NCI-H146 treated with DMSO at 0.1 percent for 48 hours (cell line): ENCODE measurements around the gene ASRGL1.

Experiments
- DNase-seq: peaks from one replicate; lab custom pipeline; 2025; ENCODE audit not compliant: unreplicated experiment; lab: John Stamatoyannopoulos, UW

Gene ASRGL1

GRCh38 chr11:62392506-62392905 lies 55.3 kb downstream of the ASRGL1 start:
- no peak for DNase-seq

DNA sequence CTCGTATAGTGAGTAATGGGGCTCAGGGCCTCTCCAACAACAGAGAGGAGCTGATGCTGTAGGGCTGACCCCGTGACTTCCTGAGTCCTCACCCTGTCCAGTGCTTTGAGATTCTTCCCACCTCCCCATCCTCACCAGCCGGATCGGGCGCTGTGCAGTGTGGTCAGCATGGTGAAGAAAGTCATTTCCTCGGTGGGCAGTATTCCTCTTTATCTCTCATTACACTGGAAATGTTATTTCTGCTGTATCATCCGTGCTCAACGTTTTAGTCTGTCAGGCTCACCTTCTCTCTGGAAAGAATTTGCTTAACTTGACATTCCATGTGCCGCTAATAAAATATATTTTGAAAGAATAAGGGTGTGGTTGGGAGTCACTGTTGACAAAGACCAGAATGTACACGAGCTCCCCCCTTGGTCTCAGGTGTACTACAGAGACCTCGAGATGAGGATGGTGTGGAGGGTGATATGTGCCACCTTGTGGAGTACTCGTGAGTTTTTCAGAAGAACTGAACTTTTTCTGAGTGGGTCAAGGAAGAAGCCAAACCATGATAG lies 55.9 kb downstream of the ASRGL1 start:
- no peak for DNase-seq

GRCh38 chr11:62393735-62394134 lies 56.5 kb downstream of the ASRGL1 start:
- DNase-seq: no peak

GRCh38 chr11:62394825-62395538 lies 57.7 kb downstream of the ASRGL1 start:
- peak; percentile 39 for DNase-seq

GRCh38 chr11:62395885-62396551 lies 58.8 kb downstream of the ASRGL1 start:
- no peak for DNase-seq

- no peak for DNase-seq
These were observed 61.1 kb downstream of the ASRGL1 start for GRCh38 chr11:62398011-62398994.

GRCh38 chr11:62399172-62399877 lies 62.1 kb downstream of the ASRGL1 start:
- no peak for DNase-seq

DNA sequence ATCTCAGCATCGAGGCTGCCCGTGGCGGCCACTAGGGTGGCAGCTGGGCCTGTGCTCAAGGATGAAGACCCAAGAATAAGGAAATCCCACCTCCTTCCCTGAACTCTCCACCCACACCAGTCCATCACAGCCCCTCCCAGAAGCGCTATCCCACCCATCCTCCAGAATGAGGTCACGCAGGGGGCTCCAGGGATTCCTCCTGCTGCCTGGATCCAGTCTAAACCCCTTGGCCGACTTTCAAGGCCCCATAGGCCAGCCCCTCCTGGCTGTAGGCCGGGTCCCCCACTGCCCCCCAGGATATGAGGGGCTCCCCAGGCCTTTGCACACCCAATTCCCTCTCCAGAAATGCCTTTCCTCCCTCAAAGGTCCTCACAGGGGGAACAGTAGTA lies 62.6 kb downstream of the ASRGL1 start:
- no peak for DNase-seq

GRCh38 chr11:62400281-62400680 lies 63.0 kb downstream of the ASRGL1 start:
- no peak for DNase-seq

- no peak for DNase-seq
These were observed 63.5 kb downstream of the ASRGL1 start for GRCh38 chr11:62400760-62401159.

- no peak for DNase-seq
These were observed 64.1 kb downstream of the ASRGL1 start for GRCh38 chr11:62401356-62401755.

- DNase-seq: no peak
These were observed 64.6 kb downstream of the ASRGL1 start for GRCh38 chr11:62401811-62402210.

DNA sequence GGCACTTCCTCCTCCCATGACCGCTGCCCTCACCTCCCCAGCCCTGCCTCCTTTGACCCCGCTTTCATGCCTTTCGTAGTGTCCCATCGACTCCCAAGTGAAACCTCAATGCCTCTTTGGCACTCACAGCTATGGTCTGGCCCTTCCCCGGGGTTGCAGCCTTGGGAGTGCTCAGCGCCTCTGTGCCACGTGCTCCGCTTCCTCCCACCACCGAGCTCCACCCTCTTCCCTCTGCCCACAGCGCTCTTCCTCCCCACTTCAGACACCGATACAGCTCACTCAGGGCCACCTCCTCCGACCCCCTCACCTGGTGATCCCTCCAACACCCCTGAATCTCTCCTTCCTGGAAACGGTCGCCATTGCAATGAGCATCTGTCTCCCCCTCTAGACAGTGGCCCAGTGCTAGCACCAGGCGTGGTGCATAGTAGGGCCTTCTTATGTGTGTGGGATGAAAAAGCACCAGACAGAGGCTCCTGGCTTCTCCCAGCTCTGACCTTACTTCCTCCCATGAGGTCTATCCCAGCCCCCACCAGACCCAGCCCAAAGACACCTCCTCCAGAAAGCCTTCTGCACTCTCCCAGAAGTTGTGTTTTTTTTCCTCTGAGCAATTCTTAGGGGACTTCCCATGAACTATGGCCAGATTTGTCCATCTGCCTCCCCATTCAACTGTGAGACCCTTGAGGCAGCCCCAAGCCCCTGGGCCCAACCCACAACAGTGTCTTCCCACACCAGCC lies 65.1 kb downstream of the ASRGL1 start:
- no peak for DNase-seq

DNA sequence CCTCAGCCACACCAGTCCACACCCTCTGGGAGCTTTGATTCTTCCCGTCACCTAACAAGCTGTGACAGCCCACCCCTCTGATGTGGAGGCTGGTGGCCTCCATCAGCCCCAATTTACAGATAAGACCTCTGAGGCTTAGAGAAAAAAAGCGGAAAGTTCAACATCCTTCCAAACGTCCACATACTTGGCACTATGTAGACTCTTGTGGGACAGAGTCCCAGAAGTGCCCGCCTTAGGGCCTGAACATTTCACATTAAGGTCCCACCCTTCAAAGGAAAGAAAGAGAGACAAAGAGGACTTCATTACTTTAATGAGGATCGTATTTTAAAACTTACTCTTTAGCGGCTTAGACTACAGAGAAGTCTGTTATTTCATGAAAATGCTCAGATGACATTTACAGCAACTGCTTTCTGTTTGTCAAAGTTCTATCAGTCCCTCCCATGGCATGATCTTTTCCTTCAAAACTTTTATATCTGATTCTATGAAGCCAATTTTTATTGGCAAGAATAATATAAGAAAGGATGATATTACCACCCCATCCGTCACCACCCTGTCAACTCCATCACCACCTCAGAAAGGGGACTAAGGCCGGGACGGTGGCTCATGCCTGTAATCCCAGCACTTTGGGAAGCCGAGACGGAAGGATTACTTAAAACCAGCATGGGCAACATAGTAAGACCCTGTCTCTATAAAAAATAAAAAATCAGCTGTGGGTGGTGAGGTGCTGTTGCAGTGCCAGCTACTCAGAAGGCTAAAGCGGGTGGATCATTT lies 65.9 kb downstream of the ASRGL1 start:
- no peak for DNase-seq

- DNase-seq: no peak
These were observed 67.2 kb downstream of the ASRGL1 start for GRCh38 chr11:62404435-62404834.

- DNase-seq: no peak
These were observed 67.7 kb downstream of the ASRGL1 start for GRCh38 chr11:62404901-62405300.

- DNase-seq: no peak
These were observed 68.8 kb downstream of the ASRGL1 start for GRCh38 chr11:62406034-62406433.

DNA sequence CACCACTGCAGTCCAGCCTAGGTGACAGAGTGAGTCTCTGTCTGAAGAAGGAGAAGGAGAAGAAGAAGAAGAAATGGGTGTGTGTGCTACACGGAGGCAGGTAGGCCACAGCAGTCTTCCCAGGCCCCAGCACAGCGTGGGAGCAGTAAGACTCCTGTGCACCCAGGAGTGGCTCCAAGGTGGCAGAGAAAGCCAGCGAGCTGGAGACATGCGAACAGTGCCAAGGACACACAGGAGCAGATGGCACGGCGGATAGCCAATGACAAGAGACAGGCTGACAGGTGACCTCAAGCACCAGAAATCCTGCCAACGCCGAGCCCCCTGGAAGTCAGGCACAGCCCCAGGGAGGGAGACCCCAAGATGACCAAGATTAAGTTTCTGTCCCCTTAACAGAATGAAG lies 72.6 kb downstream of the ASRGL1 start:
- no peak for DNase-seq

DNA sequence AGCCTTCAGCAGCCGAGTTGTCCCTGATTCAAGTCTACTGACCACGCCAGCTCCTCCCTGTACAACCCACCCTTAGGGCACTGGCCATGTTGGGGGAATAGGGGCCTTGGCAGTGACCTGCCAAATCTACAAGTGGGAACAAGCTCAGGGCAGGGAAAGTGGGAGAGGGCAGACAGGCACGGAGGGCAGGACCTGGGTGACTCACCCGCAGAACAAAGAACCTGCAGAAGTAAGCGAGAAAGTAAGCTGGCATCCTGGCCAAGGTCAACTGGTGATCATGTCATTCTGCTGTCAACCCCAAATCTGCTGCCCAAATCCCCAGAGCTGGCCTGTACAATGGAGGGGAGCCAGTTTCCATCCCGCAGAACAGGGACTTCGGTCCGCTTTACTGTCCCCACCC lies 73.7 kb downstream of the ASRGL1 start:
- no peak for DNase-seq
